Limb (tissue), 2 donors: ENCODE data around the gene PNMA8C.

Source experiments
- DNase-seq, 2 donors: peaks; one replicate each; pipeline ENCODE4 v3.0.0-alpha.2; 2016; ENCODE audit errors: extremely low spot score in 2 of 2

The PNMA8C gene

DNA sequence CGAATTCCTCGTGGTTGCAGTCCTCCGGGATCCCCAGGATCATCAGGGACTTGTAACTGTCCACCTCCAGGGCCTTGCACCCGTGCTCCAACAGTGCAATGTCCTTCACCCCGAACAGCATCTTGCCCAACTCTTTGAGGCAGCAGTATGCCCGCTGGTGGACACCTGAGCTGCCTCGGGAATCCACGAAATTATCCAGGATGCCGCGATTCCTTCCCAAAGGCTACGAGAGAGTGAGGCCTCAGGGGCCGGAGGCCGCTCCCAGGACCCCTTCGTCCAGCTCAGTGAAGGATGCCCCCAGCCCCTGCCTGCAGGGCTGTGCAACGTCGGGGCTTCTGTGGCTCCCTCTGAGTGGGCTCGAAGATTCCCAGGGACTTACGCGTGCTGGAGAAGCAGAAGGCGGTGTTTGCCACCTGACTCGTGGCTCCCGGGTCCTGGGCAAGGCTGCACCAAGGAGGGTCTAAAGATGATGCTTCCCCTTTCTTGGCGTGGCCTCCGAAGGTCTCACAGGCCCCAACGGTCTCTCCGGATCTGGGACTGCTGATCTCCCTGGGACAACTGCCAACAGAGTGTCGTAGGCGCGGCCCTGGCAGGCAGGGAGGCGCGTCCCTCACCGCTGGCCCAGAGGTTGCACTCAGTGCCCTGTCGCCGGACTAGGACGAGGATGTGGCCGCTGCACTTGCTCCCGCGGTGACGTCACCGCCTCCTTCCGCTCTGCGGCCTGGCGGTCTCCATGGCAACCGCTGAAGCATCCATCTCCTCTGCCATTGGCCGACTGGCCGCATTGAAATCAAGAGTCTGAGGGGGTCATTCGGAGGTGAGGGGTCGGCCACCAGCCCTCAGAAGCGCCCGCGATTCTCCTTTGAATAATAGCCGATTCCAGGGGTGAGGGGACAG lies at the start of gene PNMA8C:
Gene PNMA8C, minus strand, starts transcription at position 698 of the 897 bp plus-strand sequence. Its CDS starts 577 bp downstream, at position 121.
- peak; percentile 78 to 85 for DNase-seq

DNA sequence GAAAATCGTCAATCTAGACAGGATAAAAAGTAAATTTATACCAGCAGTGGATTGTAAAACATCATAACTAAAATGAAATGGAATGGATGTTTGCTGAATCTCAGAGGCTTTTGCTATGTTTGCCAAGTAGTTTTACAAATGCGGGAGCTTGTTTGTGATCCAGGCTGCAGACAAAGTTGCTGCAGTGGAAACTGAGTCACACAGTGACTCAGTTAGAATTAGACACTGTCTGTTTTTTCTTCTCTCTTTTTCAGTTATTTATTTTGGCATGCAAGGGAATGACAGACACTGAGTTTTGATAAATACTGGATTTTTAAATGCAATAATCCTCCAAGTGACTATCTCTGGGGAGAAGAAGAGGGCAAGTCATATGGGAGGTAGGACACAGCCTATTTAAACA lies 47.2 kb upstream of the PNMA8C start:
- DNase-seq: no peak

DNA sequence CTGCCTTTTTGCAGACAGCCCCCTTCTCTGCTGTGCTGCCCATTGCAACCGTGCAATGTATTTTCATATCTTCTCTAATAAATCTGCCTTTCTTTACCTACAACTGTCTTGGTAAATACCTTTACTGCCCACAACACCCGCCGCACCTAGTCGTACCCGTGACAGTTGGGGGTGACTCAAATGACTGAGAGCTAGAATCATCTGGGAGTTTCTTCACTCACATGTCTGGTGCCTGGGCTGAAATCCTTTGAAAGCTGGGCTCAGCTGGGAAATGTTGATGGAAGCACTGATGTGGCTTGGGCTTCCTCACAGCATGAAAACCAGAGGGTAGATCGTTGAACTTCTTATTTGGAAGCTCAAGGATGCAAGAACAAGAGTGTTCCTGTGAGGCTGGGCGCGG lies 45.5 kb upstream of the PNMA8C start:
- no peak for DNase-seq

DNA sequence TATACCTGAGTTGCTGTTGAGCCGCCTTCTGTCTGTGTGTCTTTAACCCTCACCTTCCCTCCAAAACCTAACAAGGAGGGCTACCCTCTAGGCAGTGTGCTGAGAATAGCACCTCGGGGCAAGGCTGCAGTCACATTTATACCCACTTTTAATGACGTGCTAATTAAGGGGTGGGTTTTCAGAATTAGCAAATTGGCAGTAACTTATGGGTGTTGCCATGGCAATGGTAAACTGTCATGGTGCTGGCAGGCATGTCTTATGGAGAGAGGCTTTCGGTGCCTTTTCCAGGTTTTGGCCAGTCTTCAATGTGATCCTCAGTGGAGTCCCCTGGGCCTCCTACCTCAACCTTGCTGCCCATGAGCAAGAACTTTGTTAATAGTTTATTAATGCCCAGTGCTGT lies 43.9 kb upstream of the PNMA8C start:
- DNase-seq: no peak

DNA sequence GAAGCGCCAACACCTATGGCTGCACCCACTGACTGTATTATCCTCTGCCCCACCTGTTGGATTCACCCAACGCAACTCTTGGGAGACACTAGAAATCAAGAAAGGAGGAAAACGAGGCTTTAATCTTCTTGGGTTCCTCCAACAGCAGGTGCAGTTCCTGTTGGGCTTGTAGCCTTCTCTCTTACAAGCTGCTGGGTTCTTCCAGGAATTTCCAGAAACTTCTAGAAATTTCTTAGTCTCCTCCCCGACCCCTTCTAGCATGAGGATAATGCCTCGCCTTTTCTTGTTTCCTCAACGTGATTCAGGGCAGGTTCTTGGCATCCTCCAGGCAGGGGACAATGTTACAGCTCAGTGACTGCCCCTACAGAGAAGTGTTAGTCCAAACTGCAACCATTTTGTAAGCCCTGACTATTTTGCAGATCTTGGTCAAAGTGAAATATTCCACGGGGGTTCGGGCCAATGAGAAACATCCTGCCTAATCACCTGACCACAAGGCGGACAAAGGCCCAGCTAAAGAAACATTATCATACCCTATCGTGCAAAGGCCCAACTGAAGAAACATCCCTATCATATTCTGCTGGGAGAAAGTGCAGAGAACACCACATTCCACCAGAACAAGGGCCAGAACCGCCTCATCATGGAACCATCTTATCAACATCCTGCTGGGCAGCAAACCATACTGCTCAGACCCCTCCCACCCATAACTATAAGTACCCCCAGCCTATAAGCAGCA lies 43.2 kb upstream of the PNMA8C start:
- DNase-seq: no peak

DNA sequence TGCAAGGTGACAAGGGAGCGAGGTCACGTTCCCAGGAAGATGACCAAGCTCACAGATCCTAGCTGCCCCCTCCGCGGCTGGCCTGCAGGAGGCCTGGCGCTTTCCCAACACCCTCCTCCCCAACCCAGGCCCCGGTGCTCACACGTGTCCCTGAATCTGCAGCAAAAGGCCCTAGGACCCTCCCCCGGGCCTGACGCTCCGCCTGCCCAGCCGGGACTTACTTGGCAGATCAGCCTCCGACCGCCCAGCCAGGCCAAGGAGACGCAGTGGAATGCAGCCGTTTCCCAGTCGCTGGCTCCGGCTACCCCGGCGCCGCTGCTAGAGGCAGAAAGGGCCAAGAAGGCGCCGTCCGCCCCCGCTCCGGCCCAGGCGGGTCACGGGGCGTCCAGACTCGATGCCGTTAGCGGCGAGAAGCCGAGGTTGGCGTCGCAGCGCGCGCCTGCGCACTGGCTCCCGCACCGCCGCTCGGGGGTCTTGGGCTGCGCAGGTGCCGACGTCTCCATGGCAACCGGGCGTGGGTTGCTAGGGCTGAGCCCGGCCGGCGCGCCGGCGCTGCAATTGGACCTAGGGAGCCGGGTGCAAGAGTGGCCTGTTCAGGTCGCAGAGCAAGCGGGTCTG lies 42.5 kb upstream of the PNMA8C start, which contains the start of gene PNMA8A:
Gene PNMA8A, minus strand, starts transcription at position 448 of the 618 bp plus-strand sequence. CDS start 528 bp downstream, outside the sequence.
- DNase-seq: peak; percentile 91 to 94

DNA sequence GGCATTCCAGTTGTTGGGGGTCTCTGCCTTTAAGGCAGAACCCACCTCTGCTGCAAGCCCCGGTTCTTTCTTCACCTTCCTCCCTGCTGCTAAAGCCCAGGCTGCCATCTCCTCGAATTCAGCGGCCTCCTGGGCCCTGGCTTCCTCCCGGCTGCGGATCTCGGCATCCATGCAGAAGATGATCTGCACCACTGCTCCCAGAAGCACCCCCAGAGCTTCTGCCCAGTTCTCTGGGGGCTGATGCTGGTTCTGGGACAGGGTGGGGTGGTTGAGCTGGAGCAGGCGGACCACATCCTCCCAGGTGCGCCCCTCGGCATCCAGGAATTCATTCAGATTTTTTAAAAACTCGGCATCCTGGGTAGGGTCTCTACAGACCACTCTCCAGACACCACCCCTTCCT lies 41.6 kb upstream of the PNMA8C start:
- no peak for DNase-seq

DNA sequence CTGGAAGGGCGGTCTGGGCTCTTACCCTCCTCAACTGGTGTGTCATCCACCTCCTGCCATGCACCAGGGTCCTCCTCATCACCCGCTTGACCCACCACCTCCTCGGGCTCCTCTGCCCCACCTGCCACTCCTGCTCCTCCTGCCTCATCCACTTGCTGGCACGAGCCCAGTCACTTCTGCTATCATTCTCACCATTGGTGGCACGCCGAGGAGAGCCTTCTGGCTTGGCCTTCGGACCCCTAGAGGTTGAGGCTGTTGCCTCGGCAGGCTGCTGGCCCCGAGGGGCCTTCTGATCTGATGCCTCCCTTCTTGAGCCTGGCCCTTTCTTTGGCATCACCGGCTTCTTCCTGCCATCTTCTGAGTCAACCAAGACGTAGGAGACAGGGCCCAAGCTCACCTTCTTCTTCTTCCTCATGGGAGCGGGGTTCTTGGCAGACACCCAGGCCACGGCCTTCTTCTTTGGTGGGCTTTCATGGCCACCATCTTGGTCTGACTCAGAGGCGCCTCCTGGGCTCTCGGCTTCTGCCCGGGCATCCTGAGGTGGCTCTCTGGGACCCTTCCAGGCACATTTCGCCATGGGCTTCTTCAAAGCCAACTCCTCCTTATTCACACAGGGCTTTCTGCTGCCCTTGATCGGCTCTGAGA lies 40.9 kb upstream of the PNMA8C start:
- no peak for DNase-seq

DNA sequence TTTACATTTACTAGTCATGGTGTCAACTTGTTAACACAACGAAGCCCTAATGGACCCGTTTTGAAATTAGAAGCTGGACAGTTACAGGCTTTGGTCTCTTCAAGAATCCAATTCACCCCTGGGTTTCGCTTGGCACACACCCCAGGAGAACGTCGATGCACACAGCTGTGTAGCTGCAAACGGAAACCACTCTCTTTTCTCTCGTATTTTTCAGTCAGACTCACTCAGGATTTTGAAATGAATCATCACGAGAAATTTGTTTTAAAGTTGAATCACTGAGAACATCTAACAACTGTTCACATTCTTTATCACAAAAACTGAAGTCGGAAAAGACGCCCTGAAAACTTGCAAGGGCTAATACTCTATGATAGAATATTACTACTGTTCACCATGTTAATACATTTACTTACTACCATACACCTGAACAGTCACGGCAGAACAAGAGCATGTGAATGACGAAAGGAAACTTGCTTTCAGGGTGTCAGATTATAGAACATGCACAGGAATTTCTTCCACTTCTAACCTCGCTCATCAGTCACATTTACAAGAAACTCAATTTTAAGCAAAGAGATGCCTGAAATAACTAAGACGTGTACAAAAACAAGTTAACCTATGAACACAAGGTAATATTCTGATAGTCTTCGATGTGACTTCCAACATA lies 37.9 kb upstream of the PNMA8C start:
- DNase-seq: no peak

DNA sequence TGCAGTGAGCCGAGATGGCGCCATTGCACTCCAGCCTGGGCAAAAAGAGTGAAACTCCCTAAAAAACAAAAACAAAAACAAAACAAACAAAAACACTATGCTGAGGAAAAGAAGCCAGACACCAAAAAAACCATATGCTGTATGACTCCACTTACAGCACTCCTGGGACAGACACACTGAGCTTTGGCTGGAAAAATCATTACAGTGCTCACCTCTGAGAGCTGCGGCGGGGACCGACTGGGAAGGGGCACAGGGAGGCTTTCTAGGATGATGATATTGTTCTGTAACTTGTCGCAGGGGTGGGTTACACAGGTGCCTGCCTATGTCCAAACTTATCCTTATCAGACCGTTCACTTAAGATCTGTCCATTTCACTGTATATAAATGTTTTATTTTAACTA lies 34.8 kb upstream of the PNMA8C start:
- no peak for DNase-seq

DNA sequence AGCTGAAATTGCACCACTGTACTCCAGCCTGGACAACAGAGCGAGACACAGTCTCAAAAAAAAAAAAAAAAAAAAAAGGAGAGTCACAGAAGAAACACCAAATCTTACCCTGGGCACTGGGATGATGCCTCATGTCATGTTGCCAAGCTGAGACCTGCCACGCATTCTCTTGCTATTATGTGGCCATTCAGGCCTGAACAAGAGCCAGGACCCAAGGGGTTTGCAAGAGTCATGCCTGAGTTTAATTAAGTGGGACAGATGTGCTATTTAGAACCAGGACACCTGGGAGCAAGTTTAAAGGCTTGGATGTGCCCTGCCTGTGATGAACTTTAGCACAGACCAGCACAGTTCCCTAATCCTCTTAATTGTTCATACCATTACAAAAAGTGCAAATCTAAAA lies 32.8 kb upstream of the PNMA8C start:
- DNase-seq: no peak

DNA sequence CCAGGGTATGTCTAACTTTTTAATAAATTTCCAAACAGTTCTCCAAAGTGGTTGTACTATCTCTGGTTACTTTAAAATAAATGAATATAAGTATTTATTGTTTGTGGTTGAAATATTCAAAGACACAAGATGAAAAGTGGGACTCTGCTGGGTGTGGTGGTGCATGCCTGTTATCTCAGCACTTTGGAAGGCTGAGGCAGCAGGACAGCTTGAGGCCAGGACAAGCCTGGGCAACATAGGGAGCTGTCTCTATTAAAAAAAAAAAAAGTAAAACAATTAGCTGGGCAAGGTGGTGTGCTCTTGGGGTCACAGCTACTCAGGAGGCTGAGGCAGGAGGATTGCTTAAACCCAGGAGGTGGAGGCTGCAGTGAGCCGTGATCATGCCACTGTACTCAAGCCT lies 32.2 kb upstream of the PNMA8C start:
- no peak for DNase-seq

DNA sequence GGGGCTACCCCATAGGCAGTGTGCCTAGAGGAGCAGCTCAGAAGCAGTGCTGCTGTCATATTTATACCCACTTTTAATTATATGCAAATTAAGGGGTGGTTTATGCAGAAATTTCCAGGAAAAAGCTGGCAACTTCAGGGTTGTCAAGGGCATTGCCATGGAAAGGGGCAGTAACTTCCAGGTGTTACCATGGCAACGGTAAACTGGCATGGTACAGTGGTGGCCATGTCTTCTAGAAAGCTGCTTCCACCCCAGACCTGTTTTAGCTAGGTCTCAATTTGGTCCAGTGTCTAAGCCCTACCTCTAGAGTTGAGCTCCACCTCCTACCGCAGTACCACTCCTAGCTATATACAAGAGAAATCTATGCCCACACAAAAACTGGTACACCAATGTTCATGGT lies 31.3 kb upstream of the PNMA8C start:
- DNase-seq: no peak

DNA sequence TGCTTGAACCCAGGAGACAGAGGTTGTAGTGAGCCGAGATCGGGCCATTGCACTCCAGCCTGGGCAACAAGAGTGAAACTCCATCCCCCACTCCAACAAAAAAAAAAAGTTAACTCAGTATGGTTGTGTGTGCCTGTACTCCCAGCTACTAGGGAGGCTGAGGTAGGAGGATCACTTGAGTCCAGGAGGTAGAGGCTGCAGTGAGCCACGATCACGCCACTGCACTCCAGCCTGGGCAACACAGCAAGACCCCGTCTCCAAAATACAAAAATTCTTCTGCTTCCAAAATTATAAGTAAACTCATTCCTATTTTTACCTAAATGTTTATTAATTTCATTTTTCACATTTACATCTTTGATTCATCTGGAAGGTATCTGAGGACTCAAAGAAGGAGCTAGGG lies 28.2 kb upstream of the PNMA8C start:
- DNase-seq: no peak

DNA sequence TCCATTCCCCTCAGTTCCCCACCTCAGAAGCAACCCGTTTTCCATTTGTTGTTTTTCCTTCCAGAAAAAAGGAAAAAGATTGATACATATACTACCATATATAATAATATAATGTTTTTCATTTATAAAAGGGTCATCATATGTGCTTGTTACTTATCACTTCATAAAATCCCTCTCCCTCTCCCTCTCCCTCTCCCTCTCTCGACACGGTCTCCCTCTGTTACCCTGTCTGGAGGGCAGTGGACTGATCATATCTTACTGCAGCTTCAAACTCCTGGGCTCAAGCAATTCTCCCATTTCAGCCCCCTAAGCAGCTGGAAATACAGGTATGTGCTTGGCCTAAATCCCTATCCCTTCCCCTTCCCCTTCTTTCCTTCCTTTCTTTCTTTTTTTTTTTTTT lies 25.5 kb upstream of the PNMA8C start:
- no peak for DNase-seq

DNA sequence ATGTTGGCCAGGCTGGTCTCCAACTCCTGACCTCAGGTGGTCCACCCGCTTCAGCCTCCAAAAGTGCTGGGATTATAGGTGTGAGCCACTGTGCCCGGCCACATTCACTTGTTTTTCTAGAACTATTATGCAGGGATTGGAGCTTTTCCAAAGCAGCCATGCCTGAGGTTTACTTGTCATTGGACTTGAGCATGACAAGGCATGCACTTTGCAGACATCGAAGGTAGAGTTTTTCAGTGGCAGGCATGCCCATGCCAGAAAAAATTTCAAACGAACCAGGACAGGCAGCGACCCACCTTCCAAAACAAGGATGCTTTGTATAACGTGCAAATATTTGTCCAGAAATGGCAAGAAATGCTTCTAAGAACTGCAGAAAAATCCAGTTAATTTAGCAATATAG lies 24.9 kb upstream of the PNMA8C start:
- no peak for DNase-seq

DNA sequence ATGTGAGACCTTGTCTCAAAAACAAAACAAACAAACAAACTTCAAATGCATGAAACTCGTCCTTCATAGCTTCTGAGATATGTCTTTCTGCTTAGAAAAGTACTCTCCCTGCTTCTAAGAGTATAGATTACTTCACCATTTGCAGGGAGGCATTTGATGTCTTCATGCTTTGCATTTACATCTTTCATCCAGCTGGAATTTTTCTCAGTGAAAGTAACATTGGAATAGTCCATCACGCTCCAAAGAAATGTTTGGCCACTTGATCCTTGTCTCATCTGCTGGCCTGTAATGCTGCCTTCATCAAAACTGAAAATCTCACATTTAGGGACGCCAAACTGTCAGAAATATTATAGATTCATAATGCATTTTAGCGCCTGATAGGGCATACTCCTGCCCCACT lies 23.4 kb upstream of the PNMA8C start:
- no peak for DNase-seq

DNA sequence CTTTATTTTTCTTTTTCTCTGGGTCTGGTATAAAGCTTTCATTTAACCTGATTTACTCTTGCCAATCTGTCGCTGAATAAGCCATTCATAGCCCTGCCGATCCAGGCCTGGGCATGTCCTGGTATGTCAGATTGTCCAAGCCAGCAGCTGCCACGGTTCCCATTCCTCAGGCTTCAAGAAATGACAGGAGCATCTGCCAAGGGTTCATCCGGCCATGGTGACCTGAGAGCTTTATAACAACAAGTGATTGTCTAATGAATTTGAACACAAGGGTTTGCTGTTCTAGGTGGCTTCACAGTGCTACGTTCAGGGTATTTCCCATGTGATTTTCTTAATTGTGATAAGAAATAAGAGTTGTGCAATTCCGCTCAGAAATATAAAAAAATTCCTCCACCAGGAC lies 22.6 kb upstream of the PNMA8C start:
- peak; percentile 46 to 53 for DNase-seq

DNA sequence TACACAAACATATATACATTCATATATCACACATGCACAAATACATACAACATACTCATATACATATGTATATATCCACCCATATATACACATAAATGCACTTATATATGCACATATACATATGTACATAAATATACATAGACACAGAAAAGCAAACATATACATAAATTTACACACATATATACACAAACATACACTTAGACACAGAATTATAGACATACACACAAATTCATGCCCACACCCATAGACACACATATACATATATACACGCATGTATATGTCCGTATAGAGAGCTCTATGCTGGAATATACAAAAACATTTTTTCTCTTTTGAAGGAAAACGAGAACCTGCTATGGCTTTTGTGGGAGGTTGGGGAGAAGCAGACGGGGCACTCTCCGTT lies 22.0 kb upstream of the PNMA8C start:
- no peak for DNase-seq

DNA sequence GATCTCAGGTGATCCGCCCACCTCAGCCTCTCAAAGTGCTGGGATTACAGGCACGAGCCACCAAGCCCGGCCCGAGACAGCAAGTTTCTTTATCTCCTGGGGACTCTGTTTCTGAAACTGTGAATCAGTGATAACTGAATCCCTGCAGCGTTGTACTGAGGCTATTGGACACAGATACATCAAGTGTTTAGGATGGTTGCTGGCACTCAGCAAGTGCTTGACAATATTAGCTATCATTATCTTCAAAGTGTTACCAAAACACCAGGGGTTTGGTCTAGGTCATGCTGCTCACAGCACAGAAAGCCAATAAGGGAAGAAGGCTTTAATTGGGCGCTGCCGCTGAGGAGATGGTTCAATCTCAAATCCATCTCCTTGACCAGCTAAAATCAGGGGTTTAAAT lies 20.5 kb upstream of the PNMA8C start:
- DNase-seq: no peak

DNA sequence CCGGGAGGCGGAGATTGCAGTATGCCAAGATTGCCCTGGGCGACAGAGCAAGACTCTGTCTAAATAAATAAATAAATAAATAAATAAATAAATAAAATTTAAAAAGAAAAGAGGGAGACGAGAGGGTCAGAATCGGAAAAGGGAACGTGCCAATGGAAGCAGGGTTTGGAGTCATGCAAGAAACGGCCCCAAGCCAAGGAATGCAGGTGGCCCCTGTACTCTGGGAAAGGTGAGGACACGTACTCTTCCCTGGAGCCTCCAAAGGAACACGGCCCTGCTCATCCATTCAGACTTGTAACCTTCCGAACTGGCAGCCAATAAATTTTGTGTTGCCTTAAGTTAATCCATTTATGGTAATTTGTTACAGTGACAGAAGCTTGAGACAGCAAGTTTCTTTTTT lies 19.9 kb upstream of the PNMA8C start:
- DNase-seq: no peak
